ENCODE data around the gene RFPL3.
"Not testable (repeated sequence)": the region's sequence is repeated elsewhere in the genome, so short reads cannot be mapped to it uniquely, and the experiment has no call there.

The RFPL3 gene

GRCh38 chr22:32331236-32331917, 26.3 kb upstream of the RFPL3 start:
- DNase-seq = no peak

GRCh38 chr22:32331918-32332725, 25.5 kb upstream of the RFPL3 start:
- no peak for DNase-seq

- DNase-seq = no peak
Observed at GRCh38 chr22:32333141-32333768, 24.4 kb upstream of the RFPL3 start.

- DNase-seq = no peak
Observed at GRCh38 chr22:32333769-32334659, 23.7 kb upstream of the RFPL3 start.

GRCh38 chr22:32334660-32335365, 22.9 kb upstream of the RFPL3 start:
- no peak for DNase-seq

GRCh38 chr22:32335471-32335870, 22.2 kb upstream of the RFPL3 start:
- DNase-seq = no peak

- no peak for DNase-seq
Observed at GRCh38 chr22:32336121-32336603, 21.5 kb upstream of the RFPL3 start.

GRCh38 chr22:32336771-32337424, 20.8 kb upstream of the RFPL3 start:
- DNase-seq = no peak

- not testable (repeated sequence) for DNase-seq
Observed at GRCh38 chr22:32337425-32337824, 20.2 kb upstream of the RFPL3 start.

GRCh38 chr22:32338757-32339156, 18.9 kb upstream of the RFPL3 start:
- no peak for DNase-seq

GRCh38 chr22:32339190-32340012, 18.3 kb upstream of the RFPL3 start:
- DNase-seq = no peak

- DNase-seq = no peak
Observed at GRCh38 chr22:32340411-32340810, 17.3 kb upstream of the RFPL3 start.

- DNase-seq = no peak
Observed at GRCh38 chr22:32341122-32341740, 16.4 kb upstream of the RFPL3 start.

GRCh38 chr22:32342977-32343376, 14.7 kb upstream of the RFPL3 start:
- DNase-seq = no peak

- DNase-seq = no peak
Observed at GRCh38 chr22:32343941-32344340, 13.7 kb upstream of the RFPL3 start.

GRCh38 chr22:32348031-32348611, 9.5 kb upstream of the RFPL3 start:
- no peak for DNase-seq

- not testable (repeated sequence) for DNase-seq
Observed at GRCh38 chr22:32351875-32352274, 5.8 kb upstream of the RFPL3 start.

- no peak for DNase-seq
Observed at GRCh38 chr22:32352681-32353080, 5.0 kb upstream of the RFPL3 start.

- no peak for DNase-seq
Observed at GRCh38 chr22:32353292-32353691, 4.4 kb upstream of the RFPL3 start.

- no peak for DNase-seq
Observed at GRCh38 chr22:32353840-32354239, 3.8 kb upstream of the RFPL3 start.

Measured in fibroblast of skin of right quadriceps (primary cell).